Measurements from ENCODE around the gene FCER2. TPM values are rescaled to one million over a fixed set of nuclear protein-coding genes. Genes with fewer than 3 reads are reported as not detected.
A peak's percentile ranks its signal among the peaks of the same experiment; 100 is the strongest.

FCER2 gene
- total RNA-seq, 2 experiments from 2014 or later = 0.60 to 0.95 TPM

DNA sequence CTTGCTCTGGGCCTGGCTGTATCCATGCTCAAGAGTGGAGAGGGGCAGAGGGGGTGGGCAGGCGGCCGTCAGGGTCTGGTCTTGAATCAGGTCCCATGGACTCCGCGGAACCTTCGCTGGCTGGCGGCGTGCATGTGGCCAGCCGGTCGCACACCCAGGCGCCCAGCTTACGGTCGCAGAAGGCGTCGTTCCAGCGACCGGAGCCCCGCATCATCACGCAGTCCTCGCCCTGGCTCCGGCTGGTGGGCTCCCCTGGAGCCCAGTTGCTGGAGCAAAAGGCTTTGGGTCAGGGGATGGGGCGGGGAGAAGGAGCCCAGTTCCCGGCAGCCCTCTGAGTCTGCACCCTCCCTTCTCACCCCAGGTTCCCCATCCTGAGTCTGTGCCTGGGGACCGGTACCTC, 12.8 kb downstream of the FCER2 start:
- POLR2A ChIA-PET = no interaction called here

DNA sequence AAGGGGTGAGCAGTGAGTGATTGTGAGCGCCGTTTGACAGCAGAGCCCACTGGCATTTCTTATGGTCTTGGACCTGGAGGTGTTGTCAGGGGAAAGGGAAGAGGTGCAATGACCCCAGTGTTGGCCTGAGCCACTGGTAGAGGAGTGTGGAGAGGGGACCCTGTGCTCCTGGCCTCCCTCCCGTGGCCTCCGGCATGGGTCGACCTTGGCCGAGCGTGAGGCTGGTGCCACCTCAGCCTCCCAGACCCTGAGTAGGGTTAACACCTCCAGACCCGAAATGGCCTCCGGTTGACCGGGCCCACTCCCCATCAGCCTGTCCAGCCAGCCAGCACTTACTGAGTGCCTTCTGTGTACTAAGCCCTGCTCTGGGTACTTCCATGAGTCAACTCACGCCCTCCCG, 14.8 kb downstream of the FCER2 start:
- POLR2A ChIA-PET = no interaction called here
- H3K4me3 Mint-ChIP-seq = no peak overlapping the region
- H3K27me3 Mint-ChIP-seq = no peaks in the 10 kb centered on the region
- H3K27ac Mint-ChIP-seq = no peak overlapping the region
- no peaks in the 10 kb centered on the region for H3K4me1 Mint-ChIP-seq
- no peak for DNase-seq
- no peaks in the 10 kb centered on the region for H3K9me3 Mint-ChIP-seq
- H3K36me3 Mint-ChIP-seq (ENCODE audit: low read depth) = peaks cover 14% of the 10 kb centered on the region
- CTCF ChIA-PET = no interaction called here

More for the DNA sequence above, 12.8 kb downstream of the FCER2 start:
- Mint-ChIP-seq H3K4me1 (no peaks in the 10 kb centered on the region), H3K27ac (no peak overlapping the region), H3K4me3 (no peak overlapping the region), H3K9me3 (no peaks in the 10 kb centered on the region), H3K36me3 (ENCODE audit: low read depth) (peaks cover 4% of the 10 kb centered on the region), H3K27me3 (no peaks in the 10 kb centered on the region)
- no peak for DNase-seq
- CTCF ChIA-PET = interaction anchor here (1.3 kb wide), 1 partner anchor 8 kb away, joined by 3 read pairs; the partner anchor contains the start of gene TRAPPC5

DNA sequence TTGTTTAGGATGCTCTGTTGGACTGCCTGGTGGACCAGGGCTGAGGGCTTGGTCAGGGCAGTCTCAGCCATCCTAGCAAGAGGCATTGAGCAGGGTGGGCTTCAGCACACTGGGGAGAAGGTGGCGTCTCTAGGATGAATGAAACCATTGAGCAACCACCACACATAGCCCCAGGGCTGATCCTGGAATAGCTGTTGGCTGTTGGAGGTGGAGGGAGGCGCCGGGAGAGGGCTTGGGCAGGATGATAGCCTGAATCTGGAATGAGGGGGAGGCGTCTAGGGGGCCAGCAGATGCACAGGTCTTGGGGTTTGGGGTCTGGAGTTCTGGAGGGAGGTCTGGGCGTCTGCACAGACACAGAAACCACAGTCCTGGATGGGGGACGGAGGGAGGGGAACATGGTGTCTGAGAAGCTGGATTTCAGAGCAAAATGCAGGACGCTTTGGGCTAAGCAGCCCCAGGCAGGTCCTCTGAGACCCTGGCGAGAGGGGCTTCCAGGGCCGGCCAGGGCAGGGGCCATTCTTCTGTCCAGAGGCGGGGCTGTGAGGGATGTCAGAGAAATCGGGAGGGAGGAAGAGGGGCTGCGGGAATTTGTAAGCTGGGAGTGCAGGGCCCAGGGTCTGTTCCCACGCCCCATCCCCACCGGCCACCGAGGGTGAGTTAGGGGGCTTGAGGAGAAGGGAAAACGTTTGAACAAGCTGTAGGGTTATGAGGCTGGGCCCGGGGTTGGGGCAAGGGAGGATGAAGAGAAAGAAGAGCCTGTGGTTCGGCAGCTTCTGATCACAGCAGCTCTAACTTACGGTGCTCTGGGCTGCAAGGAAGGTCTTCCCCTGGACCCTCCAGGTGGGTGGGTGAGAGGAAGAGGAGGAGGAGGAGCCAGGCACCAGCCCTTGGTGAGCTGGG, 16.1 kb downstream of the FCER2 start:
- Mint-ChIP-seq H3K36me3 (ENCODE audit: low read depth) (peaks cover 14% of the 10 kb centered on the region), H3K4me3 (no peak overlapping the region), H3K27me3 (no peaks in the 10 kb centered on the region), H3K27ac (no peak overlapping the region), H3K4me1 (peaks cover 5% of the 10 kb centered on the region), H3K9me3 (no peaks in the 10 kb centered on the region)
- DNase-seq = no peak
- POLR2A ChIA-PET = interaction anchor here (1.0 kb wide), 1 partner anchor 13 kb away, joined by 3 read pairs; no protein-coding TSS in a partner anchor
- CTCF ChIA-PET = interaction anchor here (1.2 kb wide), 1 partner anchor 118 kb away, joined by 4 read pairs; no protein-coding TSS in a partner anchor

DNA sequence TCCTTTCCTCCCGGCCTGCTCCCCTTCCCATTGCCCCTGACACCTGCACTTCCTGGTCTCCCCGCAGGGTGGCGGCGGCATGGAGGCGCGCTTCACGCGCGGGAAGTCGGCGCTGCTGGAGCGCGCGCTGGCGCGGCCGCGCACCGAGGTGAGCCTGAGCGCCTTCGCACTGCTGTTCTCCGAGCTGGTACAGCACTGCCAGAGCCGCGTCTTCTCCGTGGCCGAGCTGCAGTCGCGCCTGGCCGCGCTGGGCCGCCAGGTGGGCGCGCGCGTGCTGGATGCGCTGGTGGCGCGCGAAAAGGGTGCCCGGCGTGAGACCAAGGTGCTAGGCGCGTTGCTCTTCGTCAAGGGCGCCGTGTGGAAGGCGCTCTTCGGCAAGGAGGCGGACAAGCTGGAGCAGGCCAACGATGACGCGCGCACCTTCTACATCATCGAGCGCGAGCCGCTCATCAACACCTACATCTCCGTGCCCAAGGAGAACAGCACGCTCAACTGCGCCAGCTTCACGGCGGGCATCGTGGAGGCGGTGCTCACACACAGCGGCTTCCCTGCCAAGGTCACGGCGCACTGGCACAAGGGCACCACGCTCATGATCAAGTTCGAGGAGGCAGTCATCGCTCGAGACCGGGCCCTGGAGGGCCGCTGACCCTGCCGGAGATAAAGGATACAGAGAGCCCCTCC, 19.6 kb downstream of the FCER2 start:
- Mint-ChIP-seq H3K9me3 (no peaks in the 10 kb centered on the region), H3K4me1 (peaks cover 31% of the 10 kb centered on the region), H3K36me3 (ENCODE audit: low read depth) (peaks cover 14% of the 10 kb centered on the region), H3K27me3 (peaks cover 17% of the 10 kb centered on the region), H3K4me3 (peak overlapping the region; percentile 88), H3K27ac (no peak overlapping the region)
- DNase-seq = no peak
- ChIA-PET CTCF (interaction anchor here (3.0 kb wide), 1 partner anchor 118 kb away, joined by 55 read pairs; no protein-coding TSS in a partner anchor), POLR2A (interaction anchor here (2.7 kb wide), 1 partner anchor 24 kb away, joined by 15 read pairs; no protein-coding TSS in a partner anchor)

DNA sequence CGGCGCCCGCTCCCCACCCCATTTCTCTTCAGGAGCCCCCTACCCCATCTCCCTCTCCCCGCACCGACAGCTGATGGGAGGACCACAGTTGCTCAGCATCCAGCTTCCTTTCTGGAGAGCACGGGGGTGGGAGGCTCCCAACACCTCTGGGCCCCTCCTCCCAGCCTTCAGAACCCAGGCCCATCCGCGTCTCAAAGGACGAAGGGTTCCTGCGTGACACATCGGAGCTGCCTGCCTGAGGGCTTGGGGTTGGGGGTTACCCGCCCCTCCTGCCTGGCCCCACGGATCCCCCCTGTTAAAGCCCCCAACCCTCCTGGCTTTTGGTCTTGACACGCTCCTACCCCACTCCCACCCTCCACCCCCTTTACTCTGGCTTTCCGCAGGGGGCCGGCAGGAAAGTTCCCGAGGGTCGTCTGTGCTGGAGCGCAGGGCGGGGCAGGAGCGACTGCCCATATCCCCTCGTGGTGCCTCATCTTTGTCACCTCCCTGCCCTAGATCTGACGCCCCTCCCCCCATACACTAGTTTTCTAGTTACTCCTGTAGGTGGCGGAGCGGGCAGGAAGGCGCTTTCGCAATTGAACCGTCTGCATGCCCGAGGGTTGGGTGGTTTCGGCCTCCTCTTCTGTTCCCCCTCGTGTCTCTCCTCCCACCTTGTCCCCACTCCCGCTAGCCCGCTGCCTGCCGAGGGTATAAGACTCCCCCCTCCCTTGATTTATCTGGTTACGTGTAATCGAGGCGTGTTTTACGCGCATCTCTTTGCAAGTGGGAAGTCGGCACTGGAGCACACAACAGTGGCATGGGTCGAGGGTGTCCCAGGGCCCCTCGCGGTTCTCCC, 20.4 kb downstream of the FCER2 start:
- Mint-ChIP-seq H3K4me3 (peak overlapping the region; percentile 88), H3K9me3 (no peaks in the 10 kb centered on the region), H3K36me3 (ENCODE audit: low read depth) (peaks cover 14% of the 10 kb centered on the region), H3K27me3 (peaks cover 24% of the 10 kb centered on the region), H3K27ac (peak overlapping the region; percentile 84), H3K4me1 (peaks cover 37% of the 10 kb centered on the region)
- DNase-seq = peak; percentile 87
- ChIA-PET POLR2A (interaction anchor here (0.9 to 2.7 kb wide), 9 partner anchors 17 to 221 kb away, joined by 3 to 15 read pairs (median 5); partner anchors contain the start of genes PET100, STXBP2 and XAB2), CTCF (interaction anchor here (0.6 to 3.0 kb wide), 61 partner anchors 8 to 582 kb away, joined by 3 to 55 read pairs (median 5); partner anchors contain the start of genes ARHGEF18, MAP2K7, MCOLN1 and PET100)

DNA sequence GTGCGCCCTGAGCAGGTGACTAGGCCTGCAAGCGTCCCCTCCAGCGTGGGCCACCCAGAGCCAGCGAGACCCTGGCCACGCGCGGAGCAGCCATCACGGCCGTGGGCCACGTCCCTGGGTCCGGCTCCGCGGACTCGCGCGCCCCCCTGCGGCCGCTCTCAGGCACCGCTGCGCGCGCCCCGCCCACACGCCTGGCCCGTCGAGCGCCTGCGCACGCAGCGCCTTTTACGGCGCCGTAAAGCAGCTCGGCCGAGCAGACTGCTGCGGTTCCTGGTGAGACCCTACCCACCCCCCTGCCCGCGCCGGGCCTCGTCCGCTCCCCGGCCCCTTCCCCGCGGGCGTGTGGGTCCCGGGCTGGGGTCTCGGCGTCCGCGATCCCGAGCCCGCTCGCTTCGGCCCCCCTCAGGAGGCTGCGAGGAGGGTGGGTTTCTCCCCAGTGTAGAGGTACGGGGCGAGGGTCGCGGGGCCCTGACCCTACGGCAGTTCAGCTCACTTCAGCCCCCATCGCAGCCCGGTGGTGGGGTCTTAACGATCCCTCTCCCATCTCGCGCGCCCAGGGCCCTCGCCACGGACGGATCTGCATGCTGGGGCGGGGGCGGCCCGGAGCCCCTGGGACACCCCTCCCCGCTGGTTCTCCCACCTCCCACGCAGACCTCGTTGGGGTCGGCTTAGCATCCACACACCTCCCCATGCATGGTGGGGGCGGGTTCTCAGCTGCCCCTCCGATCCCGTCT, 21.2 kb downstream of the FCER2 start, which contains the start of gene TRAPPC5:
TSS of gene TRAPPC5 (plus strand) at position 228 of the 734 bp plus-strand sequence. CDS start 1,421 bp downstream, outside the sequence.
- Mint-ChIP-seq H3K36me3 (ENCODE audit: low read depth) (peaks cover 14% of the 10 kb centered on the region), H3K27me3 (peaks cover 29% of the 10 kb centered on the region), H3K9me3 (no peaks in the 10 kb centered on the region), H3K27ac (peak within 1 kb of the TSS; percentile 84), H3K4me3 (peak within 1 kb of the TSS; percentile 88), H3K4me1 (peaks cover 44% of the 10 kb centered on the region)
- POLR2A ChIA-PET = interaction anchor here (0.9 to 2.7 kb wide), 10 partner anchors 18 to 221 kb away, joined by 3 to 15 read pairs (median 5); partner anchors contain the start of genes PET100, STXBP2 and XAB2
- CTCF ChIA-PET = interaction anchor here (0.6 to 3.0 kb wide), 65 partner anchors 8 to 581 kb away, joined by 3 to 55 read pairs (median 4); partner anchors contain the start of genes ARHGEF18, CD209, MAP2K7 and MCOLN1
- DNase-seq = peak; percentile 89

DNA sequence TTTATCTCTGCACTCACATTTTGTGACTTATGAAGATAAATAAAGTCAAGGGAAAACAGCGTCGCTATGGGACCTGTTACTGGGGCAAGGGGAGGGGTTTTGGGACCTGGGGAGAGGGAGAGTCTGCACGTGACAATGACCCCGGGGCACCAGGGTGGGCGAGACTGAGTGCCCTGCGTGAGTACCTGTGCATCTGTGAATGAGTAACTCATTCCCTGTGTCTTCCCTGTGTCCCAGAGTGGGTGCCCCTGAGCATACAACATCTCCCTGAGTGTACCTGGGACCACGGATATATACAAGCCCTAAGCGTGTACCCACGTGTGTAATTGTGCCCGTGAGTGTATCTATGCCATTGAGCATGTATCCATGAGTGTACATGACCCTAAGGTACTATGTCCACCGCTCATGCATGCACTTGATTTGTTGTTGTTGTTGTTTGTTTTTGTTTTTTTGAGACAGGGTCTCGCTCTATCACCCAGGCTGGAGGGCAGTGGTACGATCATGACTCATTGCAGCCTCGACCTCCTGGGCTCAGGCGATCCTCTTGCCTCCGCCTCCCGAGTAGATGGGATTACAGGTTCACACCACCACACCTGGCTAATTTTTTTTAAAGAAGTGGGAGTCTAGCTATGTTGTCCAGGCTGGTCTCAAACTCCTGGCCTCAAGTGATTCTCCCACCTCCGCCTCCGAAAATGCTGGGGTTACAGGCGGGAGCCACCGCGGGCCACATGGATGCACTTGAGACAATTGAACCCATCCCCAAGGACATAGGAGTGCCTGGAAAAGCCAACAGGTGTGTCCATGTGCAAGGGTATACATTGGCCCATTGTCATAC, 21.9 kb downstream of the FCER2 start:
- H3K27me3 Mint-ChIP-seq = peaks cover 31% of the 10 kb centered on the region
- peaks cover 46% of the 10 kb centered on the region for H3K4me1 Mint-ChIP-seq
- no peaks in the 10 kb centered on the region for H3K9me3 Mint-ChIP-seq
- ChIA-PET CTCF (interaction anchor here (0.6 to 3.0 kb wide), 45 partner anchors 9 to 581 kb away, joined by 3 to 55 read pairs (median 5); partner anchors contain the start of genes ARHGEF18, CD209, MAP2K7 and MCOLN1), POLR2A (interaction anchor here (0.9 to 2.7 kb wide), 7 partner anchors 19 to 222 kb away, joined by 3 to 15 read pairs (median 5); partner anchors contain the start of genes PET100, STXBP2 and XAB2)
- no peak for DNase-seq
- H3K27ac Mint-ChIP-seq = peak overlapping the region; percentile 44
- peak overlapping the region; percentile 88 for H3K4me3 Mint-ChIP-seq
- H3K36me3 Mint-ChIP-seq (ENCODE audit: low read depth) = peaks cover 10% of the 10 kb centered on the region

DNA sequence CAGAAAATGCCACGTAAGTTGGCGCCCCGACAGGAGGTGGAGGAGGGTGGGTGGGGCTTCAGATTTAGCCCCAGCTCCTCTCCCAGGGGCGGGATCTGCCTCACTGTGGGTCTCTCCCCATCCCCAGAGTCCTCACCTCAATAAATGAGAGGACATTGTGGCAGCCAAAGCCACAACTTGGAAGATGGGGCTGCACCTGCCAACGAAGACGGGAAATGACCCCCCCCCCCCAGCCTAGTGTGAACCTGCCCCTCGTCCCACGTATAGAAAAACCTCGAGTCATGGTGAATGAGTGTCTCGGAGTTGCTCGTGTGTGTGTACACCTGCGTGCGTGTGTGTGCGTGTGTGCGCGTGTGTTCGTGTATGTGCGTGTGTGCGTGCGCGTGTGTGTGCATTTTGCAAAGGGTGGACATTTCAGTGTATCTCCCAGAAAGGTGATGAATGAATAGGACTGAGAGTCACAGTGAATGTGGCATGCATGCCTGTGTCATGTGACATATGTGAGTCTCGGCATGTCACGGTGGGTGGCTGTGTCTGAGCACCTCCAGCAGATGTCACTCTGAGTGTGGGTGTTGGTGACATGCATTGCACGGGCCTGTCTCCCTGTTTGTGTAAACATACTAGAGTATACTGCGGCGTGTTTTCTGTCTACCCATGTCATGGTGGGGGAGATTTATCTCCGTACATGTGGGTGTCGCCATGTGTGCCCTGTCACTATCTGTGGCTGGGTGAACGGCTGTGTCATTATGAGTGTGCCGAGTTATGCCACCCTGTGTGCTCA, 22.8 kb downstream of the FCER2 start:
- H3K4me3 Mint-ChIP-seq = peak overlapping the region; percentile 88
- peaks cover 10% of the 10 kb centered on the region for H3K36me3 Mint-ChIP-seq (ENCODE audit: low read depth)
- H3K4me1 Mint-ChIP-seq = peaks cover 51% of the 10 kb centered on the region
- H3K27me3 Mint-ChIP-seq = peaks cover 36% of the 10 kb centered on the region
- peak; percentile 71 for DNase-seq
- peak overlapping the region; percentile 44 for H3K27ac Mint-ChIP-seq
- peaks cover 4% of the 10 kb centered on the region for H3K9me3 Mint-ChIP-seq
- POLR2A ChIA-PET = interaction anchor here (0.8 kb wide), 1 partner anchor 50 kb away, joined by 3 read pairs; the partner anchor contains the start of genes PET100 and XAB2
- CTCF ChIA-PET = interaction anchor here (0.7 to 1.7 kb wide), 3 partner anchors 27 to 121 kb away, joined by 3 to 5 read pairs (median 4); no protein-coding TSS in a partner anchor

DNA sequence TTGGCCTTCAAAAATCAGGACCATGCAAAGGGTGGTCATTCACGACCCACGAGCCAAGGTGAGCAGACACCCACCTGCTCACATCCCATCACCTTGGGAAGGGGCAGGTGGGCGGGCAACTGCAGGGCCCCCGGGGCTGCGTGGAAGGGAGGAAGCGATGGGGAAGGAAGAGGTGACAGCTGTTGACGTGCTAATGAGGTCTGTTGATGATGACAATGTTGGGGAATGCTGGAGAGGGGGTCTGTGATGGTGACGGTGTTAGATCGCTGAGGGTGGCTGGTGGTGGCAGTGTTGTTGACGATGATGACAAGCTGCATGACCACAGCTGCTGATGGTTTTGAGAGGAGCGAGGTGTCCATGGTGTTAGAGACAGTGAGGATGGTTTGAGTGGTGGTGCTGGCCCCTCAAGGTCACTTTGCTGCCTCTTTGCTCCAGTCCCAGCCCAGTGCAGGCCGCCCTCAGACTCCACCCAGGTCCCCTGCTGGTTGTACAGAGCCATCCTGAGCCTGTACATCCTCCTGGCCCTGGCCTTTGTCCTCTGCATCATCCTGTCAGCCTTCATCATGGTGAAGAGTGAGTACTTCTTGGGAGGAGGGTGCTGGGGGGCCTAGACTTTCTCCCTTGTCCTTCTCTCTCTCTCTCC, 24.1 kb downstream of the FCER2 start:
- H3K27ac Mint-ChIP-seq = no peak overlapping the region
- peaks cover 4% of the 10 kb centered on the region for H3K36me3 Mint-ChIP-seq (ENCODE audit: low read depth)
- no peak overlapping the region for H3K4me3 Mint-ChIP-seq
- ChIA-PET CTCF (interaction anchor here (1.7 kb wide), 1 partner anchor 109 kb away, joined by 5 read pairs; no protein-coding TSS in a partner anchor), POLR2A (interaction anchor here (1.1 to 1.7 kb wide), 2 partner anchors 28 to 122 kb away, joined by 3 to 4 read pairs; no protein-coding TSS in a partner anchor)
- H3K4me1 Mint-ChIP-seq = peaks cover 54% of the 10 kb centered on the region
- no peak for DNase-seq
- H3K9me3 Mint-ChIP-seq = peaks cover 7% of the 10 kb centered on the region
- H3K27me3 Mint-ChIP-seq = peaks cover 39% of the 10 kb centered on the region

Data from activated CD4-positive, alpha-beta memory T cell treated with anti-CD3 and anti-CD28 coated beads, Interleukin-2, amount 10 ng/mL, durations not matched to agents 7 days and 5 days (primary cell).